Measurements from ENCODE around the gene ALDOC. TPM values are rescaled to one million over a fixed set of nuclear protein-coding genes. Genes with fewer than 3 reads are reported as not detected.

The ALDOC gene
- total and polyA plus RNA-seq, 10 of the 15 experiments (the other 5 are each of a cell fraction or from before 2014, with no cell fraction given): 16.0 to 268 (median 78.2) TPM

- WGBS (ENCODE audit: insufficient coverage, insufficient replicate concordance, low lambda C conversion rate, missing lambda C conversion rate): 93% methylated on average over 1 of the region's 1 CpG
- Histone ChIP-seq H3K27me3 (replicated peaks in 1 of 2; ENCODE audit: control insufficient read depth in 2 of 2, insufficient read depth in 2 of 2, low read length in 1 of 2) (no peaks in the 10 kb centered on the region), H3K79me2 (ENCODE audit: control insufficient read depth, insufficient read depth, low read length) (peaks cover 50% of the 10 kb centered on the region), H3K9ac (ENCODE audit: control insufficient read depth, insufficient read depth, low read length) (peak overlapping the region; percentile 79), H3K9me3 (replicated peaks; ENCODE audit: control insufficient read depth, insufficient read depth, low read length) (no peaks in the 10 kb centered on the region), H3K4me3 (peak overlapping the region; percentile 98), H3K4me1 (ENCODE audit: control insufficient read depth, insufficient read depth, low read length) (peaks cover 38% of the 10 kb centered on the region), H2AFZ (ENCODE audit: control insufficient read depth, low read depth, low read length) (no peak overlapping the region), H3K4me2 (ENCODE audit: control insufficient read depth, insufficient read depth) (peak overlapping the region; percentile 97), H3K27ac (ENCODE audit: control insufficient read depth, insufficient read depth) (peak overlapping the region; percentile 73), H3K36me3 (ENCODE audit: control insufficient read depth in 2 of 2, insufficient read depth in 2 of 2, low read length in 1 of 2) (peaks cover 10 to 18% of the 10 kb centered on the region in 2 experiments; a peak in 3 of 4 replicates), H4K20me1 (ENCODE audit: control insufficient read depth, insufficient read depth) (no peaks in the 10 kb centered on the region)
- DNase-seq (ENCODE audit: low read depth, low spot score): no peak
- ChIA-PET SMC1A (ENCODE audit: uncharacterized antibody, unreplicated experiment) (interaction anchor here (0.6 to 6.1 kb wide), 15 partner anchors 10 to 161 kb away, joined by 3 to 89 read pairs (median 4); partner anchors contain the start of genes ALDOC, PIGS, PROCA1 and RSKR), POLR2A (interaction anchor here (1.0 to 9.1 kb wide), 15 partner anchors 19 to 215 kb away, joined by 3 to 148 read pairs (median 6); partner anchors contain the start of genes ALDOC, BLTP2, PIGS and TNFAIP1), RAD21 (ENCODE audit: unreplicated experiment) (interaction anchor here (0.5 to 8.3 kb wide), 12 partner anchors 18 to 566 kb away, joined by 3 to 102 read pairs (median 4); partner anchors contain the start of genes ALDOC, PIGS, PROCA1 and SDF2), CTCF (interaction anchor here (0.6 to 13.9 kb wide), 13 partner anchors 10 to 190 kb away, joined by 3 to 316 read pairs (median 16); partner anchors contain the start of genes ALDOC, BLTP2, PIGS and RSKR)
- TF ChIP-seq MEF2B (IDR thresholded peaks at IDR 0.05; ENCODE audit: partially characterized antibody, poor library complexity, severe bottlenecking): peak; percentile 11
- no peak for TF ChIP-seq BMI1 (IDR thresholded peaks at IDR 0.05; ENCODE audit: borderline replicate concordance)
- intact Hi-C loops (cut with micrococcal nuclease; ENCODE audit: unreplicated experiment): loop anchor here (1.0 to 10.0 kb wide), 2 partner anchors 16 to 164 kb away; partner anchors contain the start of genes PROCA1, RAB34 and RPL23A
- in situ Hi-C loops (cut with MboI): loop anchor here (25.0 kb wide), 1 partner anchor 1064 kb away; no protein-coding TSS in a partner anchor
- no peak for FAIRE-seq
- BruUV-seq (replicated peaks): no TSS peak
- ATAC-seq: no peak
Measured at GRCh38 chr17:28550858-28551257, 25.8 kb downstream of the ALDOC start.
